H1 (cell line): Measurements from ENCODE around the gene SFMBT2.

ENCODE experiments used
- ATF2 ChIP-seq: IDR thresholded peaks from 2 replicates; pipeline ENCODE4 v1.6.1; 2012; ENCODE audit warnings: low read length, inconsistent platforms
- CHD1 ChIP-seq: IDR thresholded peaks from 2 replicates; pipeline ENCODE4 v1.6.1; 2012; ENCODE audit warnings: low read depth, low read length, improper control_type of control experiment
- CTCF ChIP-seq, 3 experiments: IDR thresholded peaks; 1 replicate in 2 of 3; 2 replicates in 1 of 3; pipeline versions ENCODE4 v1.5.1 to v1.6.1; 2011; ENCODE audit warnings: low read length in 3 of 3, mild to moderate bottlenecking in 3 of 3, inconsistent platforms in 2 of 3, low read depth in 1 of 3, moderate library complexity in 1 of 3; ENCODE audit not compliant: insufficient read depth in 1 of 3; ENCODE audit errors: control extremely low read depth in 1 of 3
- EP300 ChIP-seq, 2 experiments: IDR thresholded peaks; 1 replicate in 1 of 2; 2 replicates in 1 of 2; pipeline ENCODE4 v1.6.1; 2011 to 2012; ENCODE audit warnings: low read depth in 2 of 2, low read length in 2 of 2, mild to moderate bottlenecking in 2 of 2, borderline replicate concordance in 1 of 2, inconsistent platforms in 1 of 2, moderate library complexity in 1 of 2
- EZH2 ChIP-seq: fragments of 200-600 bp; sonication (generic); IDR thresholded peaks from 2 replicates; pipeline ENCODE4 v1.7.1; 2012; ENCODE audit warnings: low read depth, mild to moderate bottlenecking, moderate library complexity, low read length, inconsistent platforms; ENCODE audit not compliant: severe bottlenecking
- FOSL1 ChIP-seq: IDR thresholded peaks from 2 replicates; pipeline ENCODE4 v1.6.1; 2011; ENCODE audit warnings: mild to moderate bottlenecking, low read depth, low read length, moderate library complexity; ENCODE audit not compliant: insufficient read depth
- KDM5A ChIP-seq: fragments of 200-600 bp; IDR thresholded peaks from 2 replicates; pipeline ENCODE4 v1.7.1; 2012; ENCODE audit warnings: mild to moderate bottlenecking, low read length, inconsistent platforms, mixed read lengths
- NANOG ChIP-seq: IDR thresholded peaks from 2 replicates; pipeline ENCODE4 v1.6.1; 2011; ENCODE audit warnings: low read length, low read depth, mild to moderate bottlenecking, inconsistent platforms; ENCODE audit not compliant: insufficient read depth, poor library complexity, severe bottlenecking
- POLR2A ChIP-seq, 2 experiments: IDR thresholded peaks; 1 replicate in 1 of 2; 2 replicates in 1 of 2; pipeline ENCODE4 v1.6.1; 2011; ENCODE audit warnings: low read depth in 2 of 2, low read length in 2 of 2, mild to moderate bottlenecking in 2 of 2; ENCODE audit errors: control extremely low read depth in 1 of 2
- TCF12 ChIP-seq: IDR thresholded peaks from 2 replicates; pipeline ENCODE4 v1.6.1; 2011; ENCODE audit warnings: low read depth, mild to moderate bottlenecking, low read length

GRCh38 chr10:7298495-7298894, 112.3 kb downstream of the SFMBT2 start:
- TF ChIP-seq TCF12 (no peak), EP300 (IDR thresholded peaks at IDR 0.05; ENCODE audit: borderline replicate concordance in 1 of 2, low read depth in 2 of 2, low read length in 2 of 2) (no peak), EZH2 (no peak), CHD1 (no peak), POLR2A (IDR thresholded peaks at IDR 0.05; ENCODE audit: control extremely low read depth in 1 of 2, low read depth in 2 of 2, low read length in 2 of 2) (no peak), KDM5A (no peak), NANOG (no peak), FOSL1 (no peak), CTCF (IDR thresholded peaks at IDR 0.05; ENCODE audit: control extremely low read depth in 1 of 3, insufficient read depth in 1 of 3, low read depth in 1 of 3, low read length in 3 of 3) (no peak), ATF2 (no peak)
